ENCODE results near the gene TRA2B.
A peak's percentile ranks its signal among the peaks of the same experiment; 100 is the strongest.

Gene TRA2B

GRCh38 chr3:185958626-185959025 lies 20.8 kb upstream of the TRA2B start:
- Histone ChIP-seq H3K27ac (no peak overlapping the region), H3K9me3 (peaks cover 14% of the 10 kb centered on the region), H3K4me3 (no peak overlapping the region), H3K27me3 (no peaks in the 10 kb centered on the region), H3K4me1 (no peaks in the 10 kb centered on the region), H3K36me3 (no peaks in the 10 kb centered on the region), H3K9ac (no peak overlapping the region), H4K20me1 (no peaks in the 10 kb centered on the region), H3K4me2 (no peak overlapping the region)
- TF ChIP-seq Cebpa-rat (IDR thresholded peaks at IDR 0.05), result no peak

- H3K9ac ChIP-seq, result no peak overlapping the region
- 0 out of 2 replicates have a peak, but pooled peaks cover 7% of the 10 kb centered on the region for H3K9me3 ChIP-seq
- H3K4me1 ChIP-seq, result no peaks in the 10 kb centered on the region
- no peaks in the 10 kb centered on the region for H3K36me3 ChIP-seq
- no peaks in the 10 kb centered on the region for H3K27me3 ChIP-seq
- TF ChIP-seq Cebpa-rat (IDR thresholded peaks at IDR 0.05), result no peak
- H3K4me2 ChIP-seq, result no peak overlapping the region
- no peak overlapping the region for H3K4me3 ChIP-seq
- H4K20me1 ChIP-seq, result no peaks in the 10 kb centered on the region
- no peak overlapping the region for H3K27ac ChIP-seq
Measured at GRCh38 chr3:185956244-185956643, 18.4 kb upstream of the TRA2B start.

GRCh38 chr3:185954366-185954723 lies 16.5 kb upstream of the TRA2B start:
- H4K20me1 ChIP-seq, result no peaks in the 10 kb centered on the region
- H3K36me3 ChIP-seq, result no peaks in the 10 kb centered on the region
- no peaks in the 10 kb centered on the region for H3K4me1 ChIP-seq
- no peaks in the 10 kb centered on the region for H3K27me3 ChIP-seq
- no peak overlapping the region for H3K4me2 ChIP-seq
- H3K9ac ChIP-seq, result no peak overlapping the region
- no peak for TF ChIP-seq Cebpa-rat (IDR thresholded peaks at IDR 0.05)
- H3K27ac ChIP-seq, result no peak overlapping the region
- H3K4me3 ChIP-seq, result no peak overlapping the region
- 0 out of 2 replicates have a peak, but pooled peaks cover 7% of the 10 kb centered on the region for H3K9me3 ChIP-seq

- no peak overlapping the region for H3K4me3 ChIP-seq
- H3K4me2 ChIP-seq, result no peak overlapping the region
- no peaks in the 10 kb centered on the region for H3K9me3 ChIP-seq
- no peaks in the 10 kb centered on the region for H3K27me3 ChIP-seq
- H3K4me1 ChIP-seq, result no peaks in the 10 kb centered on the region
- no peak for TF ChIP-seq Cebpa-rat (IDR thresholded peaks at IDR 0.05)
- H3K9ac ChIP-seq, result no peak overlapping the region
- no peaks in the 10 kb centered on the region for H4K20me1 ChIP-seq
- no peak overlapping the region for H3K27ac ChIP-seq
- H3K36me3 ChIP-seq, result no peaks in the 10 kb centered on the region
Measured at GRCh38 chr3:185950728-185951127, 12.9 kb upstream of the TRA2B start.

- no peak overlapping the region for H3K27ac ChIP-seq
- no peaks in the 10 kb centered on the region for H3K27me3 ChIP-seq
- no peaks in the 10 kb centered on the region for H3K4me1 ChIP-seq
- H3K4me3 ChIP-seq, result no peak overlapping the region
- TF ChIP-seq Cebpa-rat (IDR thresholded peaks at IDR 0.05), result no peak
- no peak overlapping the region for H3K4me2 ChIP-seq
- H3K9ac ChIP-seq, result no peak overlapping the region
- no peaks in the 10 kb centered on the region for H3K9me3 ChIP-seq
- H4K20me1 ChIP-seq, result no peaks in the 10 kb centered on the region
- H3K36me3 ChIP-seq, result no peaks in the 10 kb centered on the region
Measured at GRCh38 chr3:185949515-185949914, 11.7 kb upstream of the TRA2B start.

GRCh38 chr3:185948292-185948691 lies 10.5 kb upstream of the TRA2B start:
- Histone ChIP-seq H3K4me3 (no peak overlapping the region), H4K20me1 (no peaks in the 10 kb centered on the region), H3K9me3 (no peaks in the 10 kb centered on the region), H3K4me1 (peaks cover 10% of the 10 kb centered on the region), H3K9ac (no peak overlapping the region), H3K36me3 (no peaks in the 10 kb centered on the region), H3K4me2 (no peak overlapping the region), H3K27ac (no peak overlapping the region), H3K27me3 (no peaks in the 10 kb centered on the region)
- no peak for TF ChIP-seq Cebpa-rat (IDR thresholded peaks at IDR 0.05)

GRCh38 chr3:185943760-185944106 lies 5.9 kb upstream of the TRA2B start:
- no peaks in the 10 kb centered on the region for H3K36me3 ChIP-seq
- no peaks in the 10 kb centered on the region for H4K20me1 ChIP-seq
- H3K4me3 ChIP-seq, result peak overlapping the region; percentile 51
- H3K9ac ChIP-seq, result no peak overlapping the region; the same call in 1 of the 2 replicates
- peak overlapping the region; percentile 76 for H3K4me2 ChIP-seq
- H3K27me3 ChIP-seq, result no peaks in the 10 kb centered on the region
- H3K4me1 ChIP-seq, result peaks cover 21% of the 10 kb centered on the region
- TF ChIP-seq Cebpa-rat (IDR thresholded peaks at IDR 0.05), result no peak
- H3K27ac ChIP-seq, result no peak overlapping the region; the same call in 1 of the 2 replicates
- no peaks in the 10 kb centered on the region for H3K9me3 ChIP-seq

- H3K9ac ChIP-seq, result peak overlapping the region; percentile 59
- no peaks in the 10 kb centered on the region for H4K20me1 ChIP-seq
- H3K9me3 ChIP-seq, result no peaks in the 10 kb centered on the region
- peak; percentile 94 for TF ChIP-seq Cebpa-rat (IDR thresholded peaks at IDR 0.05)
- H3K27ac ChIP-seq, result peak overlapping the region; percentile 71
- H3K36me3 ChIP-seq, result no peaks in the 10 kb centered on the region
- no peaks in the 10 kb centered on the region for H3K27me3 ChIP-seq
- peak overlapping the region; percentile 51 for H3K4me3 ChIP-seq
- H3K4me1 ChIP-seq, result peaks cover 25% of the 10 kb centered on the region
- H3K4me2 ChIP-seq, result peak overlapping the region; percentile 76
Measured at GRCh38 chr3:185942907-185943759, 5.3 kb upstream of the TRA2B start.

GRCh38 chr3:185942396-185942795 lies 4.6 kb upstream of the TRA2B start:
- H3K9ac ChIP-seq, result peak overlapping the region; percentile 59; the same call in 1 of the 2 replicates
- peak overlapping the region; percentile 71; the same call in 1 of the 2 replicates for H3K27ac ChIP-seq
- H3K4me1 ChIP-seq, result peaks cover 26% of the 10 kb centered on the region
- peak overlapping the region; percentile 76 for H3K4me2 ChIP-seq
- no peaks in the 10 kb centered on the region for H4K20me1 ChIP-seq
- H3K27me3 ChIP-seq, result no peaks in the 10 kb centered on the region
- no peaks in the 10 kb centered on the region for H3K36me3 ChIP-seq
- no peak for TF ChIP-seq Cebpa-rat (IDR thresholded peaks at IDR 0.05)
- no peak overlapping the region for H3K4me3 ChIP-seq
- H3K9me3 ChIP-seq, result no peaks in the 10 kb centered on the region

GRCh38 chr3:185940951-185941350 lies 3.1 kb upstream of the TRA2B start:
- Histone ChIP-seq H4K20me1 (peaks cover 12% of the 10 kb centered on the region), H3K4me3 (no peak overlapping the region), H3K4me2 (no peak overlapping the region), H3K4me1 (peaks cover 26% of the 10 kb centered on the region), H3K9me3 (no peaks in the 10 kb centered on the region), H3K9ac (no peak overlapping the region), H3K27me3 (no peaks in the 10 kb centered on the region), H3K36me3 (no peaks in the 10 kb centered on the region), H3K27ac (no peak overlapping the region)
- no peak for TF ChIP-seq Cebpa-rat (IDR thresholded peaks at IDR 0.05)
